ENCODE results near the gene PEAK3.

DNA sequence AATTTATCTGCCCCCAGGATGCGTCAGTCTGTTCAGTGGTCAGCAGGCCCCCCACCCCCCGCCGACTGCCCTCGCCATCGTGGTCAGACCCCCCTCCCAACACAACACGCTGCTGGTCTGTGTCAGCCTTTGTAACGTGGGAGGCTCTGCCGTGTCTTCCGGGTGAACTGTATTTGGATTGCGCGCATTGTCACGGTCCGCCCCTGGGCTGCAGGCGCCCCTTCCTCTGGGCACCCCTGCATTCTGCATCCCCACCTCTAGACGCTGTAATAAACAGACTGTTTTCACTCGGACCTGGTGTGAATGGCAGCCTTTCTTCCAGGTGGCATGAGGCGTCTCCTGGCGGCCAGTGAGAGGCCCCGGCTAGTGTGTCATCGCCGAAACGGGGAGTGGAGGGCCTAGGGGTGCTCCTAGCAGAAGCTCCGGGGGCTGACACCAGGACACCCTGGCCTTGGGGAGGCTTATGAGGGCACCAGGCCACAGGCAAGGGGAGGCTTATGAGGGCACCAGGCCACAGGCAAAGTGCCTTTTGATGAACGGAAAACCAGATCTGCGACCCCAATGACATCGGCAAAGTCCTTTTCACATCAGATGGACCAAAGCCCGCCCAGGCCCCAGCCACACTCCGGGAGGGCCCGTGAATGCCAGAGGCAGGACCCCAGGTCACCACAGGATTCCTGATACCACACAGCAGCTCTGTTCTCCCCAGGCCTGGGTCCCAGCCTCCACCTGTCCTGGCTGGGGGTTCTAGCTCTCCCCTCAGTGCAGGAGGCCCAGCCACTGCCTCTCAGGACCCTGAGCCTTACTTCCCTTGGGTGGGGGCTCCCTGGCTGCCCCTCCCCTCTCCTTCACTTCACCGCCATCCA lies 49.5 kb downstream of the PEAK3 start:
- TF ChIP-seq, protein P1, sequence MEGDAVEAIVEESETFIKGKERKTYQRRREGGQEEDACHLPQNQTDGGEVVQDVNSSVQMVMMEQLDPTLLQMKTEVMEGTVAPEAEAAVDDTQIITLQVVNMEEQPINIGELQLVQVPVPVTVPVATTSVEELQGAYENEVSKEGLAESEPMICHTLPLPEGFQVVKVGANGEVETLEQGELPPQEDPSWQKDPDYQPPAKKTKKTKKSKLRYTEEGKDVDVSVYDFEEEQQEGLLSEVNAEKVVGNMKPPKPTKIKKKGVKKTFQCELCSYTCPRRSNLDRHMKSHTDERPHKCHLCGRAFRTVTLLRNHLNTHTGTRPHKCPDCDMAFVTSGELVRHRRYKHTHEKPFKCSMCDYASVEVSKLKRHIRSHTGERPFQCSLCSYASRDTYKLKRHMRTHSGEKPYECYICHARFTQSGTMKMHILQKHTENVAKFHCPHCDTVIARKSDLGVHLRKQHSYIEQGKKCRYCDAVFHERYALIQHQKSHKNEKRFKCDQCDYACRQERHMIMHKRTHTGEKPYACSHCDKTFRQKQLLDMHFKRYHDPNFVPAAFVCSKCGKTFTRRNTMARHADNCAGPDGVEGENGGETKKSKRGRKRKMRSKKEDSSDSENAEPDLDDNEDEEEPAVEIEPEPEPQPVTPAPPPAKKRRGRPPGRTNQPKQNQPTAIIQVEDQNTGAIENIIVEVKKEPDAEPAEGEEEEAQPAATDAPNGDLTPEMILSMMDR (IDR thresholded peaks at IDR 0.05), result no peak
- TF ChIP-seq POLR2A (IDR thresholded peaks at IDR 0.05), result no peak
